Ishikawa (cell line): Measurements from ENCODE around the gene HERC2.

ENCODE experiments used
- CREB1 ChIP-seq: IDR thresholded peaks from 2 replicates; pipeline ENCODE4 v1.6.1; 2012; ENCODE audit warnings: low read depth
- EP300 ChIP-seq: IDR thresholded peaks from 2 replicates; pipeline ENCODE4 v1.6.1; 2012; ENCODE audit warnings: borderline replicate concordance
- FOXM1 ChIP-seq: IDR thresholded peaks from 2 replicates; pipeline ENCODE4 v1.6.1; 2012; ENCODE audit warnings: low read depth, borderline replicate concordance
- MAX ChIP-seq: IDR thresholded peaks from 2 replicates; pipeline ENCODE4 v1.6.1; 2012
- NFIC ChIP-seq: IDR thresholded peaks from 2 replicates; pipeline ENCODE4 v1.6.1; 2012
- RAD21 ChIP-seq: IDR thresholded peaks from 2 replicates; pipeline ENCODE4 v1.6.1; 2012; ENCODE audit warnings: low read depth
- TAF1 ChIP-seq: IDR thresholded peaks from 2 replicates; pipeline ENCODE4 v1.6.1; 2012; ENCODE audit warnings: low read depth, mild to moderate bottlenecking
- TEAD4 ChIP-seq: IDR thresholded peaks from 2 replicates; pipeline ENCODE4 v1.6.1; 2012
- YY1 ChIP-seq: IDR thresholded peaks from 2 replicates; pipeline ENCODE4 v1.6.1; 2012; ENCODE audit warnings: low read depth
- ZBTB7A ChIP-seq: IDR thresholded peaks from 2 replicates; pipeline ENCODE4 v1.6.1; 2012; ENCODE audit warnings: low read depth

DNA sequence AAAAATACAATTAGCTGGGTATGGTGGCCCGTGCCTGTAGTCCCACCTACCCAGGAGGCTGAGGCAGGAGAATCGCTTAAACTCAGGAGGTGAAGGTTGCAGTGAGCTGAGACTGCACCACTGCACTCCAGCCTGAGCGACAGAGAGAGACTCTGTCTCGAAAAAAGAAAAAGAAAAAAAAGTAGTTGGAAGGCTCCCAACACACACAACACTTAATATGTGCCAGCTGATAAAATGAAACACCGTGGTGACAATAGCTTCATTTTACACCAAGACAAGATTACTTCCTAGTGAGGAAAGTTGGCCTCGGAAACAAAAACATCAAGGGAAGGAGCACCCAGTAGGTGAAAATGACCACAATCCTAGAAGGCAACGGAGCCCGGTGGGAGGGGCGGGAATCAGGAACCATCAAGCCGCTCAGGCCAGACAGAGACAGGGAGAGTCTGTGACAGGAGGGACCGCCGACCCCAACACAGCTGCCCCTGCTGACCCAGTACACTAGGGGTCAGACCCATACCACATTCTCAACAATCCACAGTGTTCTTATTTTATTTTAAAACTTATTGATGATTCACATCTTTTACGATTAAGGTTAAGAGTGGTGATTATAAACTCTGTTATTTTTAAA lies 168.4 kb downstream of the HERC2 start:
- TF ChIP-seq ZBTB7A (no peak), RAD21 (no peak), YY1 (no peak), CREB1 (no peak), FOXM1 (no peak), TEAD4 (no peak), MAX (no peak), TAF1 (no peak), NFIC (no peak), EP300 (no peak)
